Fibroblast of pulmonary artery (primary cell): ENCODE results near the gene LSM14B.

ENCODE experiments used
- DNase-seq: peaks from one replicate; pipeline ENCODE4 v3.0.0-alpha.2; 2010; ENCODE audit warnings: low read depth
- H3K4me3 ChIP-seq: replicated peaks from 2 replicates; pipeline ENCODE4 v1.5.1; 2011; ENCODE audit warnings: low read depth, mild to moderate bottlenecking, control low read depth, low read length, moderate library complexity
- TF ChIP-seq, protein P1 (sequence below): IDR thresholded peaks from 2 replicates; pipeline ENCODE4 v1.5.1; 2011; ENCODE audit warnings: mild to moderate bottlenecking, control low read depth, low read length, inconsistent platforms; ENCODE audit errors: missing control alignments

Gene LSM14B

DNA sequence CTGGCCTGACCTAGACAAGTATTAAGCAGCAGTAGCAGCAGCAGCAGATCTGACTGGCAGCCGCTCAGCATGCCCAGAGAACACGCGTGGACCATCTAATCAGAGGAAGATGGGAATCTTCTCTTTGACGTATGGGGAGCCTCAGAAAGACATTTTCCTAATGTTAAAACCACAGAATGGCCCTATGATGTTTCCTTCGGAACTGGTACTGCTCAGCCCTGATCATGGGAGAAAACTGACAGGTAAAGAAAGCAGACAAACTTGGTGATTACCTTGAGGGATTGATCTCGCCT is 14.8 kb downstream of the LSM14B start:
- TF ChIP-seq, protein P1, sequence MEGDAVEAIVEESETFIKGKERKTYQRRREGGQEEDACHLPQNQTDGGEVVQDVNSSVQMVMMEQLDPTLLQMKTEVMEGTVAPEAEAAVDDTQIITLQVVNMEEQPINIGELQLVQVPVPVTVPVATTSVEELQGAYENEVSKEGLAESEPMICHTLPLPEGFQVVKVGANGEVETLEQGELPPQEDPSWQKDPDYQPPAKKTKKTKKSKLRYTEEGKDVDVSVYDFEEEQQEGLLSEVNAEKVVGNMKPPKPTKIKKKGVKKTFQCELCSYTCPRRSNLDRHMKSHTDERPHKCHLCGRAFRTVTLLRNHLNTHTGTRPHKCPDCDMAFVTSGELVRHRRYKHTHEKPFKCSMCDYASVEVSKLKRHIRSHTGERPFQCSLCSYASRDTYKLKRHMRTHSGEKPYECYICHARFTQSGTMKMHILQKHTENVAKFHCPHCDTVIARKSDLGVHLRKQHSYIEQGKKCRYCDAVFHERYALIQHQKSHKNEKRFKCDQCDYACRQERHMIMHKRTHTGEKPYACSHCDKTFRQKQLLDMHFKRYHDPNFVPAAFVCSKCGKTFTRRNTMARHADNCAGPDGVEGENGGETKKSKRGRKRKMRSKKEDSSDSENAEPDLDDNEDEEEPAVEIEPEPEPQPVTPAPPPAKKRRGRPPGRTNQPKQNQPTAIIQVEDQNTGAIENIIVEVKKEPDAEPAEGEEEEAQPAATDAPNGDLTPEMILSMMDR = no peak
- no peak overlapping the region for H3K4me3 ChIP-seq
- DNase-seq = no peak

DNA sequence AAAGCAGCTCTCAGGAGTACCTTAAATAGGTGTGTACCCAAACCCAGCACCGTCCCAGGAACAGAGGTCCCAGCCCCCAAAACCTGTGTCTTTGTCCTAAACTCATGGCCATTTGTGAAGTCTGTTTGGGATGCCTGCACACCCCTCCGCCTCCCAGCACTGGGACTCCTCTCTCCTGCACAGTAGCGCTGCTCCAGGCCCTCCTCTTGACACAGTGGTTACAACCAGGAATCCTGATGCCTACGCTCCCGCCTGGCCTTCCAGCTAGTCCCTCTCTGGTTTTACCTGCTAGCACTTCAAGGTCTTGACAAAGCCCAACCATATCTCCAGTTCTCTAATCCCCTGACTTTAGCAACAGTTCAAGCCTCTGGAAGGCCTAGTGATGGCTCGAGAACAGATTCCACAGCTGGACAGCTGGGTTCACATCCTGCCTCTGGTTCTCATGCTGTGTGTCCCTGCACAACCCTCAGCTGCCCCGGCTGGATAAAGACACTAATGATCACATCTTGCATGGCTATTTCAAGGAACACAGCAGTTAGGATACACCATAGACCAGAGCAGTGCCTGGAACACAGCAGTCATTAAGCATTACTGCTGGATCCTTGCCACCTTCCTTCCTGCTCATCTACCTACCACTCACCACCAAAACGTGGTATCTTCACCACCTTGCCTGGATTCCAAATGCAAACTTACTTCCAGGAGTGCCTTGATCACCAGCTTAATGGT is 15.4 kb downstream of the LSM14B start:
- no peak for DNase-seq
- no peak overlapping the region for H3K4me3 ChIP-seq
- TF ChIP-seq, protein P1 = no peak

DNA sequence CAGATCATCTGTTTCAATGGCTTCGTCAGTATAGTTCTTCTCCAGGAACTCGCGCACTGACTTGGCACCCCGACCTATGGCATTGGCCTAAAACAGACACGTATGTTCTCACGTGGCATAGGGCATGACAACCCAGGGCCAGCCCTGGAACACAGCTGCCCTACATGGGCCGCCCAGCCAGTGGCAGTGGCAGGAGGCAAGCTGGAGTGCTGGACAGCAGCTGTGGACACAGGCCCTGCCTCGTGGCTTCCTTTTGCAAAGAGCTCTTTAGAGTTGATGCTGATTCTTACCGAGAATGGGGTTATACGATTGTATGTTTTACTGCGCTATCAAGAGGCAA is 15.9 kb downstream of the LSM14B start:
- TF ChIP-seq, protein P1 = no peak

DNA sequence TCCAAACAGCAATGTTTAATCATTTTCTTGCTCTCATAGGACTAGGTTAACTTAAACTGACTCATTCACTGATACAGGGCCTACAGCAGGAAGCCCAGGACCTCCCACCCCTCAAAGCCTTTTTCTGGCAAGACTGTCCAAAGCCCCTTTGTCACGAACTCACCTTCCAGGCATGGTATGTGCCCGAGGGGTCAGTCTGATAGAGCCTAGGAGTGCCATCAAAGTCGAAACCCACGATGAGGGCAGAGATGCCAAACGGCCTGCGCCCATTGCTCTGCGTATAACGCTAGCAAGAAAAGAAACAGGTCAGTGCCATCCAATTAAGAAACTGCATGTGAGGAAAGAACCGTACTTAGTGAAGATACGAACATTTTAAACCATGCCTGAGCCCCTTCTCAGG is 16.6 kb downstream of the LSM14B start:
- TF ChIP-seq, protein P1 = no peak
- no peak overlapping the region for H3K4me3 ChIP-seq
- DNase-seq = no peak

More for the DNA sequence above, 15.9 kb downstream of the LSM14B start:
- H3K4me3 ChIP-seq = no peak overlapping the region
- DNase-seq = no peak

DNA sequence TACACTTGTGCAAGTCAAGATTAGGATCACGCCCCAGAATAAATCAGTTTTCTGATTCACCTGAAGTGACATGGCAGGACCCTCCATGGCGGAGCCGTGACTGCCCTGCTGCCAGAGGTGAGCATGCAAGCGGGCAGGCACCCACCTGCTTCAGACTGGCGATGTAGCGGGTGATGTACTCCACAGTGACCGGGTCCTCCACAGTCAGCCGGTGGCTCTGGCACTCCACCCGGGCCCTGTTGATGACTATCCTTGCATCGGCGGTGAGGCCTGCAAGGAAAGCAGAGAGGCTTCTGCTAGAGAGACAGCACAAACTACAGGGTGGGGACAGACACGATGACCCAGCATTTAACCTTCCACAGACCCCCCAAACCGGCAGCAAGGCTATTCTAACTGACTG is 17.4 kb downstream of the LSM14B start:
- TF ChIP-seq, protein P1 = no peak
- H3K4me3 ChIP-seq = no peak overlapping the region
- DNase-seq = no peak

DNA sequence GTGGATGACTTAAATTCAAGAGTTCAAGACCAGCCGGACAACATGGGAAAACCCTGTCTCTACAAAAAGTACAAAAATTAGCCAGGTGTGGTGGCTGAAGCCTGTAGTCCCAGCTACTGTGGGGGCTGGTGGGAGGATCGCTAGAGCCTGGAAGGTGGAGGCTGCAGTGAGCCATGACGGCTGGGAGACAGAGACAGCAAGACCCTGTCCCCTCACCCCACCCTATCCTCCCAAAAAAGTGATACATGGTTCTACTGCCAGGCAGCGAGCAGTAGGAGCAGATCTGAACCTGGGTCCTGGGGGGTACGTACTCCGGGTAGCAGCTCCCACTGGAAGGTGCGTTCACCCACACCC is 18.7 kb downstream of the LSM14B start:
- TF ChIP-seq, protein P1 = no peak
- DNase-seq = no peak
- peak overlapping the region; percentile 76 for H3K4me3 ChIP-seq
